Ascending aorta (tissue), 2 donors: ENCODE data around the gene RBM27. TPM values are rescaled to one million over a fixed set of nuclear protein-coding genes. Genes with fewer than 3 reads are reported as not detected.
"Not testable (repeated sequence)": the region's sequence is repeated elsewhere in the genome, so short reads cannot be mapped to it uniquely, and the experiment has no call there.

Experiments used
- DNase-seq, 2 donors: peaks; one replicate each; pipeline ENCODE4 v3.0.0-alpha.2; 2019; ENCODE audit warnings: low spot score in 2 of 2
- H3K27ac ChIP-seq, 2 donors: fragments of 200-600 bp; sonication (generic); one replicate each; pipeline ENCODE4 v1.5.1; 2016 to 2017; ENCODE audit warnings: mild to moderate bottlenecking in 1 of 2
- H3K27me3 ChIP-seq: fragments of 200-600 bp; sonication (generic); one replicate; pipeline ENCODE4 v1.5.1; 2017
- H3K36me3 ChIP-seq, 2 donors: fragments of 200-600 bp; sonication (generic); one replicate each; pipeline ENCODE4 v1.5.1; 2016
- H3K4me1 ChIP-seq, 2 donors: fragments of 200-600 bp; sonication (generic); one replicate each; pipeline ENCODE4 v1.5.1; 2016 to 2017; ENCODE audit warnings: mild to moderate bottlenecking in 1 of 2
- H3K4me3 ChIP-seq, 2 donors: fragments of 200-600 bp; sonication (generic); one replicate each; pipeline ENCODE4 v1.5.1; 2016 to 2017; ENCODE audit warnings: mild to moderate bottlenecking in 1 of 2
- H3K9me3 ChIP-seq, 2 donors: fragments of 200-600 bp; sonication (generic); one replicate each; pipeline ENCODE4 v1.5.1; 2016
- intact Hi-C: fragments of 100-400 bp; cut with DNase I; formaldehyde crosslinking; loops from one replicate; pipeline ENCODE4 v1.15.1; 2023
- total RNA-seq: library from RNA; depleted of rRNA; stranded (reverse); fragments of >200 nt; gene quantifications from one replicate; pipeline ENCODE4 v1.1.0, GENCODE V29; 2016
- TF ChIP-seq, protein P1 (sequence below), 3 experiments: fragments of 200-600 bp in 2 of 3; fragments of 450-650 bp in 1 of 3; sonication (generic) in 2 of 3; IDR thresholded peaks; one replicate each; pipeline ENCODE4 v1.5.1; 2016 to 2019; ENCODE audit warnings: antibody characterized with exemption in 3 of 3, mild to moderate bottlenecking in 1 of 3, moderate library complexity in 1 of 3

RBM27 gene
- total RNA-seq, 1 donor from 2014 or later, result 5.9 TPM

DNA sequence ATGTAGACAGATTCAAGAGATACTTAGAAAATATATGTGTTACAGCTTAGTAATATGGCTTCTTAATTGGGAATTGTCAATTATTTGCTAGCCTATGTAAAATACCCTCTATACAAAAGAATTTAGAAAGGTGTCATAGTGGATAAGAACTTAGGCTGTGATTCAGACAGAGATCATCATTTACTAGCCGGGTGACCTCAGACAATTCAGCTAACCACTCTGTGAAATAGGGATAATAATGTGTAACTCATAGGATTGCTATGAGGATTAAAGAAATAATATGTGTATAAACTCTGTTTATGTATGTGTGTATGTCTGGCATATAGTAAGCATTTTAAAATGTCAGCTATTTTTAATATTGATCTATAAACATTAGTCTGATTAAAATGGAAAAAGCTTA is 15.0 kb upstream of the RBM27 start:
- Histone ChIP-seq H3K27ac (no peak overlapping the region), H3K36me3 (no peaks in the 10 kb centered on the region), H3K4me1 (no peaks in the 10 kb centered on the region), H3K4me3 (no peak overlapping the region), H3K9me3 (no peaks in the 10 kb centered on the region), H3K27me3 (no peaks in the 10 kb centered on the region)
- intact Hi-C loops, result no loop called here
- no peak for DNase-seq
- TF ChIP-seq, protein P1, sequence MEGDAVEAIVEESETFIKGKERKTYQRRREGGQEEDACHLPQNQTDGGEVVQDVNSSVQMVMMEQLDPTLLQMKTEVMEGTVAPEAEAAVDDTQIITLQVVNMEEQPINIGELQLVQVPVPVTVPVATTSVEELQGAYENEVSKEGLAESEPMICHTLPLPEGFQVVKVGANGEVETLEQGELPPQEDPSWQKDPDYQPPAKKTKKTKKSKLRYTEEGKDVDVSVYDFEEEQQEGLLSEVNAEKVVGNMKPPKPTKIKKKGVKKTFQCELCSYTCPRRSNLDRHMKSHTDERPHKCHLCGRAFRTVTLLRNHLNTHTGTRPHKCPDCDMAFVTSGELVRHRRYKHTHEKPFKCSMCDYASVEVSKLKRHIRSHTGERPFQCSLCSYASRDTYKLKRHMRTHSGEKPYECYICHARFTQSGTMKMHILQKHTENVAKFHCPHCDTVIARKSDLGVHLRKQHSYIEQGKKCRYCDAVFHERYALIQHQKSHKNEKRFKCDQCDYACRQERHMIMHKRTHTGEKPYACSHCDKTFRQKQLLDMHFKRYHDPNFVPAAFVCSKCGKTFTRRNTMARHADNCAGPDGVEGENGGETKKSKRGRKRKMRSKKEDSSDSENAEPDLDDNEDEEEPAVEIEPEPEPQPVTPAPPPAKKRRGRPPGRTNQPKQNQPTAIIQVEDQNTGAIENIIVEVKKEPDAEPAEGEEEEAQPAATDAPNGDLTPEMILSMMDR (IDR thresholded peaks at IDR 0.05), result no peak

DNA sequence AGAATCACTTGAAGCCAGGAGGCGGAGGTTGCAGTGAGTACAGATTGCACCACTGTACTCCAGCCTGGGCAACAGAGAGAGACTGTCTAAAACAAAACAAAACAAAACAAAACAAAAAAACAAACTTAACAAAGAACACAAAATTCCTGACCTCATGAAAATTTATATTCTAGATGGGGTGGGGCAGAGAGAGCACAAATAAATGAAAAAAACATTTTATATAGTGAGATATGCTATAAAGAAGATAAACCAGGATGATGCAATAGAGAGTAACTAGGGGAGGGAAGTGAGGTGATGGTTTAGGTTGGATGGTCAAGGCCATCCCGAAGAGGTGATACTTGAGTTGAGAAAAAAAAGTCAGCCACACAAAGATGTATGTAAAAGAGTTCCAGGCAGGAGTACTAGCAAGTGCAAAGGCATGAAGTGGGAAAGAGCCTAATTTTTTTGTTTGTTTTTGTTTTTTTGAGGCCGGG is 10.8 kb upstream of the RBM27 start:
- Histone ChIP-seq H3K4me3 (no peak overlapping the region), H3K9me3 (no peaks in the 10 kb centered on the region), H3K27ac (no peak overlapping the region), H3K27me3 (no peaks in the 10 kb centered on the region), H3K36me3 (no peaks in the 10 kb centered on the region), H3K4me1 (no peaks in the 10 kb centered on the region)
- TF ChIP-seq, protein P1 (IDR thresholded peaks at IDR 0.05), result no peak
- intact Hi-C loops, result no loop called here
- no peak for DNase-seq

DNA sequence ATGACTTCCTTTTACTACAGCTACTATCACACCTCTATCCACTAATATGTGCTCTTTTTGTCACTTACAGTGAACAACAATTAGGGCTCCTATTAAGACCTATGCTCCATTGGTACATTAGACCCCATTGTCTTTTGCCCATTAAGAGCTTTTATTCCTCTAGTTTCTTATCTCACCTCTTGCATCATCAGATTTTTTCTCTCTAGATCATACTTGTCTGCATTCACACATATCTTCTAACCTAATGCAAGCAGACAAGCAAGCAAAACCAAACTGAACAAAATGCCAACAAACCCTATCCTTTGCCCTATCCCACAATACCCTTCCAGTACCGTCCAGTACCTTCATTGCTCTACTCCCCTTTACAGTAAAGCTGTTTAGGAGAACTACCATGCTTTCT is 10.1 kb upstream of the RBM27 start:
- no peak for DNase-seq
- Histone ChIP-seq H3K4me1 (no peaks in the 10 kb centered on the region), H3K27me3 (no peaks in the 10 kb centered on the region), H3K27ac (no peak overlapping the region), H3K9me3 (no peaks in the 10 kb centered on the region), H3K4me3 (no peak overlapping the region), H3K36me3 (no peaks in the 10 kb centered on the region)
- intact Hi-C loops, result no loop called here
- TF ChIP-seq, protein P1 (IDR thresholded peaks at IDR 0.05), result no peak

DNA sequence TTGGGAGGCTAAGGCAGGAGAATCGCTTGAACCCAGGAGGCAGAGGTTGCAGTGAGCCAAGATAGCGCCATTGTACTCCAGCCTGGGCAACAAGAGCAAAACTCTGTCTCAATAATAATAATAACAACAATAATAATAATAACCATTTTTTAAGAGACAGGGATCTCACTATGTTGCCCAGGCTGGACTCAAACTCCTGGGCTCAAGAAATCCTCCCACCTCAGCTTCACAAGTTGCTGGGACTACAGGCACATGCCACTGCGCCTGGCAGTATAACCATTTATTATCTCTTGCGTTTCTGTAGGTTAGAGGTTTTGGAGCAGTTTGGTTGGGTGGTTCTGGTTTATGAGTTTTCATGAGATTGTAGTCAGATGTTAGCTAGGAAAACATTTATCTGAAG is 8.4 kb upstream of the RBM27 start:
- H3K4me3 ChIP-seq, H3K9me3 ChIP-seq, H3K27ac ChIP-seq, H3K27me3 ChIP-seq, intact Hi-C loops, H3K36me3 ChIP-seq, H3K4me1 ChIP-seq, DNase-seq: not testable (repeated sequence)

DNA sequence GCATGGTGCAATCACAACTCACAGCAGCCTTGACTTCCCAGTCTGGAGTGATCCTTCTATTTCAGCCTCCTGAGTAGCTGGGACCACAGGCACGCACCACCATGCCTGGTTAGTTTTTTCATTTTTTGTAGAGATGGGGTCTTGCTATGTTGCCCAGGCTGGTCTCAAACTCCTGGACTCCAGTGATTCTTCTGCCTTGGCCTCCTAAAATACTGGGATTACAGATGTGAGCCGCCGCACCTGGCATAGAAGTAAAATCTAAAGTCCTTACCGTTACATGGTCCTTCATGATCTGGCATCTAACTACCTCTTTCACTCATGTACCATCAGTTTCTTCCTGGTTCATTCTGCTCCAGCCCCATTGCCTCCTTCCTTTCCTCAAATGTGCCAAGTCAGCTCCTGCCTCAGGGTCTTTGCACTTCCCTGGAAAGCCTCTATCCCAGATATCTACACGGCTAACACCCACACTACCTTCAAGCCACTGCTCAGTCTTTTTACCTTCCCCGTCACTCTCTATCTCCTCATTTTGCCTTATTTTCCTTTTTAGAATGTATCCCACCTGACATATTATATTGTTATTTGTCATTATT is 6.9 kb upstream of the RBM27 start:
- H3K27ac ChIP-seq, result no peak overlapping the region
- H3K4me3 ChIP-seq, result no peak overlapping the region
- H3K9me3 ChIP-seq, result no peaks in the 10 kb centered on the region
- no peak for DNase-seq
- TF ChIP-seq, protein P1 (IDR thresholded peaks at IDR 0.05), result no peak
- no peaks in the 10 kb centered on the region for H3K27me3 ChIP-seq
- intact Hi-C loops, result no loop called here
- H3K36me3 ChIP-seq, result no peaks in the 10 kb centered on the region
- no peaks in the 10 kb centered on the region for H3K4me1 ChIP-seq

DNA sequence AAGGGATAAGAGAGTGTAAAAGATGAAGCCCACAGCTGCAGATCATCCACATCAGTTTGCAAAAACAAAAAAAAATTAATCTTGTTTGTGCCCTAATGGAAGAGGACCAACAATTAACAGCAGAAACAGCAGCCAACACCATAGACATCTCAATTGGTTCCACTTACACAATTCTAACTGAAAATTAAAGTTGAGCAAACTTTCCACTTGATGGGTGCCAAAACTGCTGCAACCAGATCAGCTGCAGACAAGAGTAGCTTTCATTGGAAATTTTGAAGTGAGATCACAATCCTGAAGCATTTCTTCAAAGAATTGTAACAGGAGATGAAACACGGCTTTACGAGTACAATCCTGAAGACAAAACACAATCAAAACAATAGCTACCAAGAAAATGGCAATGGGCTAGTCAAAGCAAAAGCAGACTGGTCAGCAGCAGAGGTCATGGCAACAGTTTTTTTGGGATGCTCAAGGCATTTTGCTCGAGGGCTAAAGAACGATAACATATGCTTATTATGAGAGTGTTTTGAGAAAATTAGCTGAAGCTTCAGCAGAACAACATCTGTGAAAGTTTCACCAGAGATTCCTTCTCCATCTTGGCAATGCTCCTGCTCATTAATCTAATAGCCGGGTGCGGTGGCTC is 4.1 kb upstream of the RBM27 start:
- intact Hi-C loops, result no loop called here
- TF ChIP-seq, protein P1 (IDR thresholded peaks at IDR 0.05), result no peak
- Histone ChIP-seq H3K27ac (no peak overlapping the region), H3K4me1 (peaks cover 0 to 5% of the 10 kb centered on the region in 2 donors), H3K9me3 (no peaks in the 10 kb centered on the region), H3K4me3 (no peak overlapping the region), H3K36me3 (no peaks in the 10 kb centered on the region), H3K27me3 (no peaks in the 10 kb centered on the region)
- no peak for DNase-seq

DNA sequence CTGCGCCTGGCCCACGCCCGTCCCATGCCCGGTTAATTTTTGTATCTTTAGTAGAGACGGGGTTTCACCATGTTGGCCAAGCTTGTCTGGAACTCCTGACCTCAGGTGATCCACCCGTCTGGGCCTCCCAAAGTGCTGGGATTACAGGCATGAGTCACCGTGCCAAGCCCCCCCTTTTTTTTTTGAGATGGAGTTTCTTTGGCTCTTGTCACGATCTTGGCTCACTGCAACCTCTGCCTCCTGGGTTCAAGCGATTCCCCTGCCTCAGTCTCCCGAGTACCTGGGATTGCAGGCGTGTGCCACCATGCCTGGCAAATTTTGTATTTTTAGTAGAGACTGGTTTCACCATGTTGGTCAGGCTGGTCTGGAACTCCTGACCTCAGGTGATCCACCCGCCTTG is 1.6 kb upstream of the RBM27 start:
- intact Hi-C loops, DNase-seq: not testable (repeated sequence)

More for the DNA sequence above, 1.6 kb upstream of the RBM27 start:
- Histone ChIP-seq H3K27ac (peak overlapping the region; percentile 93), H3K4me1 (peaks cover 0 to 14% of the 10 kb centered on the region in 2 donors)
- H3K4me3 ChIP-seq, H3K36me3 ChIP-seq, H3K27me3 ChIP-seq, H3K9me3 ChIP-seq: not testable (repeated sequence)
